ENCODE data around the gene ZC3H12A. TPM values are rescaled to one million over a fixed set of nuclear protein-coding genes. Genes with fewer than 3 reads are reported as not detected.

Gene ZC3H12A
- total and polyA plus RNA-seq, 4 donors: 2.1 to 10.9 (median 3.0) TPM

- no peak overlapping the region for H3K9ac ChIP-seq (ENCODE audit: low read depth in 1 of 2, low read length in 2 of 2)
- peaks cover 0 to 2% (median 0%) of the 10 kb centered on the region in 4 donors for H3K36me3 ChIP-seq (ENCODE audit: control insufficient read depth in 4 of 4, insufficient read depth in 3 of 4, low read depth in 1 of 4, low read length in 3 of 4)
- H3K4me3 ChIP-seq (ENCODE audit: low read depth in 1 of 3, low read length in 3 of 3): no peak overlapping the region
- H3K27me3 ChIP-seq (ENCODE audit: control insufficient read depth in 4 of 4, insufficient read depth in 4 of 4, low read length in 3 of 4): no peaks in the 10 kb centered on the region
- H3K4me1 ChIP-seq (ENCODE audit: control insufficient read depth in 4 of 4, insufficient read depth in 4 of 4, low read length in 3 of 4): no peaks in the 10 kb centered on the region
- DNase-seq (ENCODE audit: low spot score): no peak
- no peaks in the 10 kb centered on the region for H3K9me3 ChIP-seq (ENCODE audit: control insufficient read depth in 4 of 4, low read length in 3 of 4)
- WGBS: 97% methylated on average over 10 of the region's 10 CpGs
- no peak overlapping the region for H3K27ac ChIP-seq (ENCODE audit: low read depth in 1 of 2, low read length in 2 of 2)
- TF ChIP-seq FOXA2 (IDR thresholded peaks at IDR 0.05) (no peak), FOXA1 (IDR thresholded peaks at IDR 0.05) (no peak)
Observed at GRCh38 chr1:37455516-37455915, 18.9 kb upstream of the ZC3H12A start.

DNA sequence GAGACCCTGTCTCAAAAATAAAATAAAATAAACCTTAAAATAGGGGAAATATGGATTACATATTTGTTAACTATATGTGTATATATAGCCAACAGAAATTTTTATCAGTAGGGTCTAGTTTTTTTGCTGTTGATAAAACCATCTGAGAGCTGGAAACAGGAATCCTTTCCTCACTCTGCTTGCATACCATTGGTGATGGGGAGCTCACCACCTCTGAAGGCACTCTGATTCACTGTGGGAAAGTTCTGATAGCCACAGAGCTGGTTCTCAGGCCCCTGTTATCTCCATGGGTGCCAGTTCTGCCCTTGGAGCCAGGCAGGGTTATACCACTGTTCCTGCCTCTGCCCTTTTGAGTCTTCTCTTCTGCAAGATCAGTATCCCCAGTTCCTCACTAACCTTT lies 17.8 kb upstream of the ZC3H12A start:
- no peaks in the 10 kb centered on the region for H3K9me3 ChIP-seq (ENCODE audit: control insufficient read depth in 4 of 4, low read length in 3 of 4)
- TF ChIP-seq EGR1 (IDR thresholded peaks at IDR 0.05; ENCODE audit: low read depth in 2 of 2) (no peak), NR2F2 (IDR thresholded peaks at IDR 0.05) (no peak), HNF4G (IDR thresholded peaks at IDR 0.05) (no peak), RXRA (IDR thresholded peaks at IDR 0.05) (no peak), REST (IDR thresholded peaks at IDR 0.05) (no peak), JUND (IDR thresholded peaks at IDR 0.05) (no peak), GABPA (IDR thresholded peaks at IDR 0.05 in 1 of 2, conservative IDR thresholded peaks at IDR 0.05 in 1 of 2) (no peak), RAD21 (IDR thresholded peaks at IDR 0.05) (no peak), HNF4A (conservative IDR thresholded peaks at IDR 0.05) (no peak), TAF1 (conservative IDR thresholded peaks at IDR 0.05) (no peak), FOXA1 (IDR thresholded peaks at IDR 0.05) (no peak), FOXA2 (IDR thresholded peaks at IDR 0.05) (no peak), SP1 (IDR thresholded peaks at IDR 0.05) (no peak), CTCF (IDR thresholded peaks at IDR 0.05; ENCODE audit: low read depth, low read length, missing input control) (no peak), ATF3 (IDR thresholded peaks at IDR 0.05) (no peak), YY1 (IDR thresholded peaks at IDR 0.05) (no peak)
- TF ChIP-seq, protein P1, sequence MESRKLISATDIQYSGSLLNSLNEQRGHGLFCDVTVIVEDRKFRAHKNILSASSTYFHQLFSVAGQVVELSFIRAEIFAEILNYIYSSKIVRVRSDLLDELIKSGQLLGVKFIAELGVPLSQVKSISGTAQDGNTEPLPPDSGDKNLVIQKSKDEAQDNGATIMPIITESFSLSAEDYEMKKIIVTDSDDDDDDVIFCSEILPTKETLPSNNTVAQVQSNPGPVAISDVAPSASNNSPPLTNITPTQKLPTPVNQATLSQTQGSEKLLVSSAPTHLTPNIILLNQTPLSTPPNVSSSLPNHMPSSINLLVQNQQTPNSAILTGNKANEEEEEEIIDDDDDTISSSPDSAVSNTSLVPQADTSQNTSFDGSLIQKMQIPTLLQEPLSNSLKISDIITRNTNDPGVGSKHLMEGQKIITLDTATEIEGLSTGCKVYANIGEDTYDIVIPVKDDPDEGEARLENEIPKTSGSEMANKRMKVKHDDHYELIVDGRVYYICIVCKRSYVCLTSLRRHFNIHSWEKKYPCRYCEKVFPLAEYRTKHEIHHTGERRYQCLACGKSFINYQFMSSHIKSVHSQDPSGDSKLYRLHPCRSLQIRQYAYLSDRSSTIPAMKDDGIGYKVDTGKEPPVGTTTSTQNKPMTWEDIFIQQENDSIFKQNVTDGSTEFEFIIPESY (IDR thresholded peaks at IDR 0.05): no peak
- TF ChIP-seq, protein P2, sequence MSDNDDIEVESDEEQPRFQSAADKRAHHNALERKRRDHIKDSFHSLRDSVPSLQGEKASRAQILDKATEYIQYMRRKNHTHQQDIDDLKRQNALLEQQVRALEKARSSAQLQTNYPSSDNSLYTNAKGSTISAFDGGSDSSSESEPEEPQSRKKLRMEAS (IDR thresholded peaks at IDR 0.05): no peak
- H3K36me3 ChIP-seq (ENCODE audit: control insufficient read depth in 4 of 4, insufficient read depth in 3 of 4, low read depth in 1 of 4, low read length in 3 of 4): peaks cover 0 to 2% (median 0%) of the 10 kb centered on the region in 4 donors
- H3K4me3 ChIP-seq (ENCODE audit: low read depth in 1 of 3, low read length in 3 of 3): no peak overlapping the region
- H3K9ac ChIP-seq (ENCODE audit: low read depth in 1 of 2, low read length in 2 of 2): no peak overlapping the region
- no peak overlapping the region for H3K27ac ChIP-seq (ENCODE audit: low read depth in 1 of 2, low read length in 2 of 2)
- H3K4me1 ChIP-seq (ENCODE audit: control insufficient read depth in 4 of 4, insufficient read depth in 4 of 4, low read length in 3 of 4): no peaks in the 10 kb centered on the region
- H3K27me3 ChIP-seq (ENCODE audit: control insufficient read depth in 4 of 4, insufficient read depth in 4 of 4, low read length in 3 of 4): no peaks in the 10 kb centered on the region
- no peak for DNase-seq (ENCODE audit: low spot score)
